SU-DHL-6 (cell line): Measurements from ENCODE around the gene SLX4.

ENCODE experiments used
- H2AFZ ChIP-seq: fragments of 200-600 bp; sonication (generic); 2 replicates; pipeline ENCODE4 v1.6.1; 2014; ENCODE audit warnings: low read depth, mild to moderate bottlenecking, moderate library complexity, mixed read lengths, antibody characterized with exemption, low read length; ENCODE audit not compliant: severe bottlenecking
- H3F3A ChIP-seq: fragments of 200-600 bp; shearing (Covaris generic); 2 replicates; pipeline ENCODE4 v1.6.0; 2016; ENCODE audit warnings: antibody characterized with exemption, mild to moderate bottlenecking; ENCODE audit not compliant: insufficient read depth
- H3K27ac ChIP-seq: fragments of 200-600 bp; sonication (generic); 2 replicates; pipeline ENCODE4 v1.5.1; 2016; ENCODE audit warnings: low read depth, mild to moderate bottlenecking, low read length, moderate library complexity, mixed read lengths
- H3K27me3 ChIP-seq: fragments of 200-600 bp; sonication (generic), shearing (Covaris generic); 2 replicates; pipeline ENCODE4 v1.6.0; 2014; ENCODE audit warnings: mild to moderate bottlenecking, low read length
- H3K36me3 ChIP-seq: fragments of 200-600 bp; sonication (generic); 2 replicates; pipeline ENCODE4 v1.6.1; 2014; ENCODE audit warnings: mild to moderate bottlenecking, low read length, mixed read lengths
- H3K4me2 ChIP-seq: fragments of 300-600, 200-600 bp; shearing (Covaris generic), sonication (generic); 2 replicates; pipeline ENCODE4 v1.6.0; 2014; ENCODE audit warnings: low read length, low read depth, mild to moderate bottlenecking; ENCODE audit not compliant: poor library complexity, severe bottlenecking
- H3K4me3 ChIP-seq: fragments of 200-600 bp; sonication (generic); 2 replicates; pipeline ENCODE4 v1.5.1; 2014; ENCODE audit warnings: antibody characterized with exemption, low read length, mild to moderate bottlenecking, mixed read lengths; ENCODE audit not compliant: insufficient read depth, poor library complexity, severe bottlenecking
- H3K79me2 ChIP-seq: fragments of 200-600 bp; sonication (generic); 2 replicates; pipeline ENCODE4 v1.6.1; 2014; ENCODE audit warnings: mild to moderate bottlenecking, low read length, moderate library complexity; ENCODE audit not compliant: insufficient read depth
- H3K9ac ChIP-seq: fragments of 200-600 bp; sonication (generic); 2 replicates; pipeline ENCODE4 v1.7.0; 2014; ENCODE audit warnings: mild to moderate bottlenecking, low read length
- H3K9me2 ChIP-seq: fragments of 200-600 bp; sonication (generic); replicated peaks from 2 replicates; pipeline ENCODE4 v1.6.1; 2014; ENCODE audit warnings: low read length; ENCODE audit not compliant: insufficient read depth
- H3K9me3 ChIP-seq: fragments of 200-600 bp; sonication (generic); 2 replicates; pipeline ENCODE4 v1.6.1; 2014; ENCODE audit warnings: low read length, mixed read lengths; ENCODE audit not compliant: insufficient read depth
- H4K20me1 ChIP-seq: fragments of 200-600 bp; sonication (generic); 2 replicates; pipeline ENCODE4 v1.6.1; 2014; ENCODE audit warnings: low read depth, mild to moderate bottlenecking, antibody characterized with exemption, low read length, moderate library complexity, mixed read lengths
- CTCF ChIP-seq: fragments of 200-600 bp; sonication (generic); IDR thresholded peaks from one replicate; pipeline ENCODE4 v1.5.1; 2017; ENCODE audit warnings: antibody characterized with exemption, mild to moderate bottlenecking, low read length, moderate library complexity; ENCODE audit not compliant: insufficient read depth, poor library complexity, severe bottlenecking
- EZH2phosphoT487 ChIP-seq: fragments of 200-600 bp; sonication (generic), shearing (Covaris generic); conservative IDR thresholded peaks from 2 replicates; pipeline ENCODE4 v1.6.1; 2018; ENCODE audit warnings: mild to moderate bottlenecking, antibody characterized with exemption, low read length, moderate library complexity, mixed read lengths

Gene SLX4

GRCh38 chr16:3583303-3584038 is 27.9 kb downstream of the SLX4 start:
- TF ChIP-seq EZH2phosphoT487 = no peak
- Histone ChIP-seq H4K20me1 (no peaks in the 10 kb centered on the region), H3F3A (peaks cover 43% of the 10 kb centered on the region)

GRCh38 chr16:3582276-3583165 is 28.9 kb downstream of the SLX4 start:
- TF ChIP-seq CTCF = no peak
- TF ChIP-seq EZH2phosphoT487 = no peak
- no peak overlapping the region for H3K4me3 ChIP-seq
- H3F3A ChIP-seq = peaks cover 41% of the 10 kb centered on the region
- no peak overlapping the region for H3K4me2 ChIP-seq
- peaks cover 11% of the 10 kb centered on the region; the same call in 1 of the 2 replicates for H3K79me2 ChIP-seq
- H2AFZ ChIP-seq = no peak overlapping the region
- H3K9ac ChIP-seq = no peak overlapping the region
- no peaks in the 10 kb centered on the region for H3K9me3 ChIP-seq
- no peaks in the 10 kb centered on the region for H3K27me3 ChIP-seq
- no peaks in the 10 kb centered on the region for H4K20me1 ChIP-seq
- no peaks in the 10 kb centered on the region for H3K9me2 ChIP-seq
- H3K27ac ChIP-seq = no peak overlapping the region
- no peaks in the 10 kb centered on the region for H3K36me3 ChIP-seq

More at GRCh38 chr16:3583303-3584038, 27.9 kb downstream of the SLX4 start:
- Histone ChIP-seq H3K36me3 (no peaks in the 10 kb centered on the region), H3K27me3 (no peaks in the 10 kb centered on the region), H3K9me2 (no peaks in the 10 kb centered on the region), H3K9ac (no peak overlapping the region), H3K27ac (no peak overlapping the region), H3K4me3 (no peak overlapping the region), H2AFZ (no peak overlapping the region), H3K79me2 (0 out of 2 replicates have a peak, but pooled peaks cover 10% of the 10 kb centered on the region), H3K4me2 (no peak overlapping the region), H3K9me3 (no peaks in the 10 kb centered on the region)

- no peak overlapping the region for H3K9ac ChIP-seq
- H3K4me3 ChIP-seq = no peak overlapping the region
- peak overlapping the region; percentile 97 for H3K27ac ChIP-seq
- peaks cover 39% of the 10 kb centered on the region for H3F3A ChIP-seq
- H2AFZ ChIP-seq = no peak overlapping the region
- H3K4me2 ChIP-seq = no peak overlapping the region
- no peaks in the 10 kb centered on the region for H3K36me3 ChIP-seq
- H3K27me3 ChIP-seq = no peaks in the 10 kb centered on the region
- H3K9me2 ChIP-seq = no peaks in the 10 kb centered on the region
- H3K9me3 ChIP-seq = no peaks in the 10 kb centered on the region
- H3K79me2 ChIP-seq = peaks cover 22% of the 10 kb centered on the region
- H4K20me1 ChIP-seq = no peaks in the 10 kb centered on the region
- no peak for TF ChIP-seq CTCF
- TF ChIP-seq EZH2phosphoT487 = no peak
Measured at GRCh38 chr16:3581392-3581791, 30.0 kb downstream of the SLX4 start.

GRCh38 chr16:3580686-3581085 is 30.7 kb downstream of the SLX4 start:
- no peaks in the 10 kb centered on the region for H4K20me1 ChIP-seq
- peak overlapping the region; percentile 77 for H3K4me2 ChIP-seq
- peaks cover 22% of the 10 kb centered on the region for H3K79me2 ChIP-seq
- TF ChIP-seq EZH2phosphoT487 (no peak), CTCF (no peak)
- no peaks in the 10 kb centered on the region for H3K36me3 ChIP-seq
- H2AFZ ChIP-seq = no peak overlapping the region
- H3K9me2 ChIP-seq = no peaks in the 10 kb centered on the region
- no peak overlapping the region for H3K4me3 ChIP-seq
- peak overlapping the region; percentile 97 for H3K27ac ChIP-seq
- no peaks in the 10 kb centered on the region for H3K9me3 ChIP-seq
- peaks cover 36% of the 10 kb centered on the region for H3F3A ChIP-seq
- H3K27me3 ChIP-seq = no peaks in the 10 kb centered on the region
- H3K9ac ChIP-seq = peak overlapping the region; percentile 54
